Measurements from ENCODE around the gene GPR31. TPM values are rescaled to one million over a fixed set of nuclear protein-coding genes. Genes with fewer than 3 reads are reported as not detected.

GPR31 gene
- total and polyA plus RNA-seq, 9 of the 15 experiments (the other 6 are each of a cell fraction or from before 2014, with no cell fraction given), result not detected

GRCh38 chr6:167148997-167149396, 8.8 kb downstream of the GPR31 start:
- no peaks in the 10 kb centered on the region for H3K79me2 ChIP-seq (ENCODE audit: control insufficient read depth, insufficient read depth, low read length)
- H3K36me3 ChIP-seq (ENCODE audit: control insufficient read depth, insufficient read depth, low read length), result no peaks in the 10 kb centered on the region
- ATAC-seq (no peak), DNase-seq (ENCODE audit: extremely low read depth in 1 of 4, low spot score in 3 of 4) (no peak), FAIRE-seq (no peak)
- H3K4me3 ChIP-seq, result no peak overlapping the region
- BruUV-seq (replicated peaks), result no TSS peak
- no peaks in the 10 kb centered on the region for H3K4me1 ChIP-seq (replicated peaks in 1 of 2; ENCODE audit: control insufficient read depth in 2 of 2, insufficient read depth in 2 of 2, low read length in 2 of 2)
- peaks cover 55 to 83% of the 10 kb centered on the region in 2 experiments for H3K27me3 ChIP-seq (ENCODE audit: control insufficient read depth in 2 of 2, insufficient read depth in 2 of 2, low read length in 2 of 2)
- no peak overlapping the region for H3K9ac ChIP-seq (ENCODE audit: insufficient read depth in 1 of 2, low read depth in 2 of 2, low read length in 2 of 2)
- H3K27ac ChIP-seq (ENCODE audit: extremely low read depth, low read depth, low read length), result no peak overlapping the region
- H3K4me2 ChIP-seq (ENCODE audit: insufficient read depth, low read length), result no peak overlapping the region
- ChIA-PET POLR2A (no interaction called here), CTCF (ENCODE audit: low intra/inter-chr PET ratio) (no interaction called here)
- no peak for TF ChIP-seq BRD9 (IDR thresholded peaks at IDR 0.05; ENCODE audit: low read depth, partially characterized antibody)
- intact Hi-C loops (cut with micrococcal nuclease), result no loop called here
- H3K9me1 ChIP-seq (ENCODE audit: control insufficient read depth, insufficient read depth, low read length), result no peaks in the 10 kb centered on the region
- no peaks in the 10 kb centered on the region for H3K9me3 ChIP-seq (replicated peaks; ENCODE audit: control insufficient read depth, insufficient read depth, low read depth, low read length)
- H4K20me1 ChIP-seq (replicated peaks; ENCODE audit: control insufficient read depth, insufficient read depth, low read length), result no peaks in the 10 kb centered on the region; the same call in none of the 2 replicates
- 0% methylated on average over 5 of the region's 5 CpGs for WGBS (ENCODE audit: insufficient coverage, low coverage, missing lambda C conversion rate)
- H2AFZ ChIP-seq (ENCODE audit: low read depth, low read length), result no peak overlapping the region
- in situ Hi-C loops (cut with MboI), result no loop called here

- no TSS peak for BruUV-seq (replicated peaks)
- Histone ChIP-seq H3K4me3 (no peak overlapping the region), H3K27me3 (ENCODE audit: control insufficient read depth in 2 of 2, insufficient read depth in 2 of 2, low read length in 2 of 2) (peaks cover 49 to 81% of the 10 kb centered on the region in 2 experiments), H2AFZ (ENCODE audit: low read depth, low read length) (no peak overlapping the region), H3K79me2 (ENCODE audit: control insufficient read depth, insufficient read depth, low read length) (no peaks in the 10 kb centered on the region), H3K4me1 (replicated peaks in 1 of 2; ENCODE audit: control insufficient read depth in 2 of 2, insufficient read depth in 2 of 2, low read length in 2 of 2) (no peaks in the 10 kb centered on the region), H3K4me2 (ENCODE audit: insufficient read depth, low read length) (no peak overlapping the region), H3K9me1 (ENCODE audit: control insufficient read depth, insufficient read depth, low read length) (no peaks in the 10 kb centered on the region), H3K9me3 (replicated peaks; ENCODE audit: control insufficient read depth, insufficient read depth, low read depth, low read length) (no peaks in the 10 kb centered on the region), H3K9ac (ENCODE audit: insufficient read depth in 1 of 2, low read depth in 2 of 2, low read length in 2 of 2) (no peak overlapping the region), H3K27ac (ENCODE audit: extremely low read depth, low read depth, low read length) (no peak overlapping the region), H3K36me3 (ENCODE audit: control insufficient read depth, insufficient read depth, low read length) (no peaks in the 10 kb centered on the region), H4K20me1 (replicated peaks; ENCODE audit: control insufficient read depth, insufficient read depth, low read length) (no peaks in the 10 kb centered on the region; the same call in none of the 2 replicates)
- in situ Hi-C loops (cut with MboI), result no loop called here
- TF ChIP-seq TAF15 (IDR thresholded peaks at IDR 0.05; ENCODE audit: low read depth, low read length) (no peak), SIN3B (IDR thresholded peaks at IDR 0.05; ENCODE audit: low read depth) (no peak), ZNF212 (CRISPR knock-in tag; IDR thresholded peaks at IDR 0.05) (no peak), ZNF586 (CRISPR knock-in tag; conservative IDR thresholded peaks at IDR 0.05) (no peak), DIDO1 (tag; IDR thresholded peaks at IDR 0.05; ENCODE audit: low read depth) (no peak), RAD21 (CRISPR knock-in tag; conservative IDR thresholded peaks at IDR 0.05 in 1 of 2, IDR thresholded peaks at IDR 0.05 in 1 of 2) (no peak), CREB5 (CRISPR knock-in tag; IDR thresholded peaks at IDR 0.05) (no peak), RBBP5 (IDR thresholded peaks at IDR 0.05; ENCODE audit: borderline replicate concordance, insufficient read depth, low read length, poor library complexity, severe bottlenecking) (no peak), MEIS2 (IDR thresholded peaks at IDR 0.05; ENCODE audit: partially characterized antibody) (no peak), ATF7 (IDR thresholded peaks at IDR 0.05) (no peak), RHOXF2B (CRISPR knock-in tag; conservative IDR thresholded peaks at IDR 0.05) (no peak), CGGBP1 (CRISPR knock-in tag; IDR thresholded peaks at IDR 0.05) (no peak), ZNF512 (tag; IDR thresholded peaks at IDR 0.05) (no peak)
- ChIA-PET POLR2A (no interaction called here), CTCF (ENCODE audit: low intra/inter-chr PET ratio) (no interaction called here)
- intact Hi-C loops (cut with micrococcal nuclease), result no loop called here
- FAIRE-seq, result no peak
- DNase-seq (ENCODE audit: extremely low read depth in 1 of 4, low spot score in 3 of 4), result no peak
- ATAC-seq, result no peak
Observed at GRCh38 chr6:167148021-167148420, 9.8 kb downstream of the GPR31 start.

Data from K562 (cell line).